ENCODE results near the gene RPL23. TPM values are rescaled to one million over a fixed set of nuclear protein-coding genes. Genes with fewer than 3 reads are reported as not detected.

Gene RPL23
- total and polyA plus RNA-seq, 2 experiments from 2014 or later = 877 to 4,267 TPM

DNA sequence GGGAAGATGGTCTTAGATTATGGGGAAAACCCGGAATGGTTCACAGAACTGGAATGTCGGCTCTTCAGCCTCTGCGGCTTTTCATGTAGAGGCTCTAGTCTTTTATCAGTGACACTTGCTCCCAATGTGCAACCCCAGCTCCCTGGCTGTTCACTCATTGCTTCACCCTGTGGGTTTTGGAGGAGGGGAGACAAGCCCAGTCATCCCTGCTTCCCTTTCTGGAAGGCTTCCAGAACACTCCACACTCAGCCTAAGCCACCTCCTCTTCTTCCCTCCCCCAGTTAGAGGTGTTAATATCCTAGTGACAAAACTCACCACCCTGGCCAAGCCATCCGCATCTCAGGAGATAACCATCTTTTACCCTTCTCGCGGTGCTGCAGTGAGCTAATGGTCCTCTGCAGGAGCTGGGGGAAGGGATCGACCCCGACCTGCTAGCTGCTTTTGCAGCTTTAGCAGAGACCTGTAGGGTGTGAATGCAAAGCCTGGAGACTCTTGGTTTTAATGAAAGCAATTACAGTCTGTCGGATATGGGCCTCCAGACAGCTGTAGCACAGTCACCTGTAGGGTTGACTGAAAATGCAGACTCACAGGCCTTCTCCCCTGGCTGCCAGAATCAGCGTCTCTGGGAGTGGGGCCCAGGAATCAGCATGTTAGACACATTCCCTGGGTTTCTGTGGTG is 47.6 kb upstream of the RPL23 start (continued):
- TF ChIP-seq, protein P1, sequence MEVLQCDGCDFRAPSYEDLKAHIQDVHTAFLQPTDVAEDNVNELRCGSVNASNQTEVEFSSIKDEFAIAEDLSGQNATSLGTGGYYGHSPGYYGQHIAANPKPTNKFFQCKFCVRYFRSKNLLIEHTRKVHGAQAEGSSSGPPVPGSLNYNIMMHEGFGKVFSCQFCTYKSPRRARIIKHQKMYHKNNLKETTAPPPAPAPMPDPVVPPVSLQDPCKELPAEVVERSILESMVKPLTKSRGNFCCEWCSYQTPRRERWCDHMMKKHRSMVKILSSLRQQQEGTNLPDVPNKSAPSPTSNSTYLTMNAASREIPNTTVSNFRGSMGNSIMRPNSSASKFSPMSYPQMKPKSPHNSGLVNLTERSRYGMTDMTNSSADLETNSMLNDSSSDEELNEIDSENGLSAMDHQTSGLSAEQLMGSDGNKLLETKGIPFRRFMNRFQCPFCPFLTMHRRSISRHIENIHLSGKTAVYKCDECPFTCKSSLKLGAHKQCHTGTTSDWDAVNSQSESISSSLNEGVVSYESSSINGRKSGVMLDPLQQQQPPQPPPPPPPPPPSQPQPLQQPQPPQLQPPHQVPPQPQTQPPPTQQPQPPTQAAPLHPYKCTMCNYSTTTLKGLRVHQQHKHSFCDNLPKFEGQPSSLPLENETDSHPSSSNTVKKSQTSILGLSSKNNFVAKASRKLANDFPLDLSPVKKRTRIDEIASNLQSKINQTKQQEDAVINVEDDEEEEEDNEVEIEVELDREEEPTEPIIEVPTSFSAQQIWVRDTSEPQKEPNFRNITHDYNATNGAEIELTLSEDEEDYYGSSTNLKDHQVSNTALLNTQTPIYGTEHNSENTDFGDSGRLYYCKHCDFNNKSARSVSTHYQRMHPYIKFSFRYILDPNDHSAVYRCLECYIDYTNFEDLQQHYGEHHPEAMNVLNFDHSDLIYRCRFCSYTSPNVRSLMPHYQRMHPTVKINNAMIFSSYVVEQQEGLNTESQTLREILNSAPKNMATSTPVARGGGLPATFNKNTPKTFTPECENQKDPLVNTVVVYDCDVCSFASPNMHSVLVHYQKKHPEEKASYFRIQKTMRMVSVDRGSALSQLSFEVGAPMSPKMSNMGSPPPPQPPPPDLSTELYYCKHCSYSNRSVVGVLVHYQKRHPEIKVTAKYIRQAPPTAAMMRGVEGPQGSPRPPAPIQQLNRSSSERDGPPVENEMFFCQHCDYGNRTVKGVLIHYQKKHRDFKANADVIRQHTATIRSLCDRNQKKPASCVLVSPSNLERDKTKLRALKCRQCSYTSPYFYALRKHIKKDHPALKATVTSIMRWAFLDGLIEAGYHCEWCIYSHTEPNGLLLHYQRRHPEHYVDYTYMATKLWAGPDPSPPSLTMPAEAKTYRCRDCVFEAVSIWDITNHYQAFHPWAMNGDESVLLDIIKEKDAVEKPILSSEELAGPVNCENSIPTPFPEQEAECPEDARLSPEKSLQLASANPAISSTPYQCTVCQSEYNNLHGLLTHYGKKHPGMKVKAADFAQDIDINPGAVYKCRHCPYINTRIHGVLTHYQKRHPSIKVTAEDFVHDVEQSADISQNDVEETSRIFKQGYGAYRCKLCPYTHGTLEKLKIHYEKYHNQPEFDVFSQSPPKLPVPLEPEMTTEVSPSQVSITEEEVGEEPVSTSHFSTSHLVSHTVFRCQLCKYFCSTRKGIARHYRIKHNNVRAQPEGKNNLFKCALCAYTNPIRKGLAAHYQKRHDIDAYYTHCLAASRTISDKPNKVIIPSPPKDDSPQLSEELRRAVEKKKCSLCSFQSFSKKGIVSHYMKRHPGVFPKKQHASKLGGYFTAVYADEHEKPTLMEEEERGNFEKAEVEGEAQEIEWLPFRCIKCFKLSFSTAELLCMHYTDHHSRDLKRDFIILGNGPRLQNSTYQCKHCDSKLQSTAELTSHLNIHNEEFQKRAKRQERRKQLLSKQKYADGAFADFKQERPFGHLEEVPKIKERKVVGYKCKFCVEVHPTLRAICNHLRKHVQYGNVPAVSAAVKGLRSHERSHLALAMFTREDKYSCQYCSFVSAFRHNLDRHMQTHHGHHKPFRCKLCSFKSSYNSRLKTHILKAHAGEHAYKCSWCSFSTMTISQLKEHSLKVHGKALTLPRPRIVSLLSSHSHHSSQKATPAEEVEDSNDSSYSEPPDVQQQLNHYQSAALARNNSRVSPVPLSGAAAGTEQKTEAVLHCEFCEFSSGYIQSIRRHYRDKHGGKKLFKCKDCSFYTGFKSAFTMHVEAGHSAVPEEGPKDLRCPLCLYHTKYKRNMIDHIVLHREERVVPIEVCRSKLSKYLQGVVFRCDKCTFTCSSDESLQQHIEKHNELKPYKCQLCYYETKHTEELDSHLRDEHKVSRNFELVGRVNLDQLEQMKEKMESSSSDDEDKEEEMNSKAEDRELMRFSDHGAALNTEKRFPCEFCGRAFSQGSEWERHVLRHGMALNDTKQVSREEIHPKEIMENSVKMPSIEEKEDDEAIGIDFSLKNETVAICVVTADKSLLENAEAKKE (CRISPR knock-in tag; IDR thresholded peaks at IDR 0.05) = no peak
- no peak for TF ChIP-seq CREB1 (CRISPR knock-in tag; IDR thresholded peaks at IDR 0.05; ENCODE audit: low read depth)

DNA sequence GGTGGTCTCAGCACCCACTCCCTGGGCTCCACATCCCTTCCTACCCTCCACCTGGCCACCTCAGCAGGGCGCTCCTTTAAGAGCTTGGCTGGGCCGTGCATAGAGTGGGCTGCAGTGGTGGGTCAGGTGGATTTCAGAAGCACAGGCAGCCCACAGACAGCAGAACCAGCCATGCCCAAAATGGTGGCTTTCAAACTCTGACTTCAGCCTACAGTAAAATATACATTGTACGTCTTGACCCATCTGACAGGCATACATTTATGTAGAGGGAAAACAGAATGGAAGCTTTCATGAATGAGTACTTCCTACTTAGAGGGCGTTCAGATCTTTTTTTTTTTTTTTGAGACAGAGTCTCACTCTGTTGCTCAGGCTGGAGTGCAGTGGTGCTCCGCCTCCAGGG is 45.9 kb upstream of the RPL23 start:
- H3K27ac ChIP-seq (ENCODE audit: low read depth) = no peak overlapping the region
- H4K20me1 ChIP-seq (replicated peaks; ENCODE audit: insufficient read depth) = peaks cover 10% of the 10 kb centered on the region; the same call in 1 of the 2 replicates
- Mint-ChIP-seq H3K36me3 (ENCODE audit: low read depth) (peaks cover 44% of the 10 kb centered on the region), H3K9me3 (no peaks in the 10 kb centered on the region), H3K4me3 (no peak overlapping the region), H3K27ac (peak overlapping the region; percentile 82), H3K27me3 (ENCODE audit: insufficient read depth, low read depth, poor library complexity) (peaks cover 4% of the 10 kb centered on the region), H3K4me1 (peaks cover 34% of the 10 kb centered on the region)
- no peak overlapping the region for H3K4me2 ChIP-seq
- DNase-seq (ENCODE audit: low spot score) (no peak), ATAC-seq (no peak)
- peaks cover 15% of the 10 kb centered on the region; the same call in 1 of the 2 replicates for H3K79me2 ChIP-seq (replicated peaks; ENCODE audit: insufficient read depth)
- H3K27me3 ChIP-seq (ENCODE audit: insufficient read depth) = no peaks in the 10 kb centered on the region
- H3K4me3 ChIP-seq = no peak overlapping the region
- H2AFZ ChIP-seq = no peak overlapping the region
- no peaks in the 10 kb centered on the region for H3K9me2 ChIP-seq (ENCODE audit: insufficient read depth)
- H3K4me1 ChIP-seq (ENCODE audit: insufficient read depth) = peaks cover 27% of the 10 kb centered on the region
- no peaks in the 10 kb centered on the region for H3K36me3 ChIP-seq (ENCODE audit: insufficient read depth)
- H3F3A ChIP-seq (replicated peaks; ENCODE audit: low read depth) = 0 out of 2 replicates have a peak, but pooled peaks cover 14% of the 10 kb centered on the region
- TF ChIP-seq POLR2AphosphoS5 (IDR thresholded peaks at IDR 0.05; ENCODE audit: low read depth) (no peak), EZH2 (IDR thresholded peaks at IDR 0.05; ENCODE audit: low read depth, unreplicated experiment) (no peak), ZNF114 (CRISPR knock-in tag; IDR thresholded peaks at IDR 0.05) (no peak), JUNB (IDR thresholded peaks at IDR 0.05; ENCODE audit: unreplicated experiment) (no peak), EZH2phosphoT487 (IDR thresholded peaks at IDR 0.05; ENCODE audit: unreplicated experiment) (no peak), CREB1 (CRISPR knock-in tag; IDR thresholded peaks at IDR 0.05; ENCODE audit: low read depth) (no peak), NANOG (IDR thresholded peaks at IDR 0.05; ENCODE audit: borderline replicate concordance) (no peak), STAT1 (IDR thresholded peaks at IDR 0.05; ENCODE audit: unreplicated experiment) (no peak)
- TF ChIP-seq, protein P2, sequence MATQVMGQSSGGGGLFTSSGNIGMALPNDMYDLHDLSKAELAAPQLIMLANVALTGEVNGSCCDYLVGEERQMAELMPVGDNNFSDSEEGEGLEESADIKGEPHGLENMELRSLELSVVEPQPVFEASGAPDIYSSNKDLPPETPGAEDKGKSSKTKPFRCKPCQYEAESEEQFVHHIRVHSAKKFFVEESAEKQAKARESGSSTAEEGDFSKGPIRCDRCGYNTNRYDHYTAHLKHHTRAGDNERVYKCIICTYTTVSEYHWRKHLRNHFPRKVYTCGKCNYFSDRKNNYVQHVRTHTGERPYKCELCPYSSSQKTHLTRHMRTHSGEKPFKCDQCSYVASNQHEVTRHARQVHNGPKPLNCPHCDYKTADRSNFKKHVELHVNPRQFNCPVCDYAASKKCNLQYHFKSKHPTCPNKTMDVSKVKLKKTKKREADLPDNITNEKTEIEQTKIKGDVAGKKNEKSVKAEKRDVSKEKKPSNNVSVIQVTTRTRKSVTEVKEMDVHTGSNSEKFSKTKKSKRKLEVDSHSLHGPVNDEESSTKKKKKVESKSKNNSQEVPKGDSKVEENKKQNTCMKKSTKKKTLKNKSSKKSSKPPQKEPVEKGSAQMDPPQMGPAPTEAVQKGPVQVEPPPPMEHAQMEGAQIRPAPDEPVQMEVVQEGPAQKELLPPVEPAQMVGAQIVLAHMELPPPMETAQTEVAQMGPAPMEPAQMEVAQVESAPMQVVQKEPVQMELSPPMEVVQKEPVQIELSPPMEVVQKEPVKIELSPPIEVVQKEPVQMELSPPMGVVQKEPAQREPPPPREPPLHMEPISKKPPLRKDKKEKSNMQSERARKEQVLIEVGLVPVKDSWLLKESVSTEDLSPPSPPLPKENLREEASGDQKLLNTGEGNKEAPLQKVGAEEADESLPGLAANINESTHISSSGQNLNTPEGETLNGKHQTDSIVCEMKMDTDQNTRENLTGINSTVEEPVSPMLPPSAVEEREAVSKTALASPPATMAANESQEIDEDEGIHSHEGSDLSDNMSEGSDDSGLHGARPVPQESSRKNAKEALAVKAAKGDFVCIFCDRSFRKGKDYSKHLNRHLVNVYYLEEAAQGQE (IDR thresholded peaks at IDR 0.05; ENCODE audit: unreplicated experiment) = no peak

Data from GM23338 (cell line).